HepG2 (cell line): ENCODE data around the gene RILPL1. TPM values are rescaled to one million over a fixed set of nuclear protein-coding genes. Genes with fewer than 3 reads are reported as not detected.

ENCODE experiments used
- ASH2L ChIP-seq: fragments of 300-600, 200-600 bp; sonication (generic); IDR thresholded peaks from 2 replicates; pipeline ENCODE4 v1.7.0; 2017; ENCODE audit warnings: low read depth, mild to moderate bottlenecking, moderate library complexity, mixed read lengths, low read length; ENCODE audit not compliant: insufficient read length
- KDM2A ChIP-seq: sonication (generic); formaldehyde crosslinking; IDR thresholded peaks from 2 replicates; pipeline ENCODE4 v1.4.0; 2020; ENCODE audit warnings: low read depth, missing genetic modification reagents, borderline replicate concordance
- TCF12 ChIP-seq, 2 experiments: fragments of 450-650 bp in 1 of 2; sonication (generic) in 1 of 2; formaldehyde crosslinking in 1 of 2; IDR thresholded peaks; 2 replicates each; pipeline versions ENCODE4 v1.6.1 to v1.8.0; 2017 to 2022; ENCODE audit warnings: antibody characterized with exemption in 1 of 2, mild to moderate bottlenecking in 1 of 2, missing genetic modification reagents in 1 of 2, moderate library complexity in 1 of 2
- TMF1 ChIP-seq: sonication (generic); formaldehyde crosslinking; IDR thresholded peaks from 2 replicates; pipeline ENCODE4 v1.8.1; 2022; ENCODE audit warnings: low read depth, missing genetic modification reagents
- YY1 ChIP-seq: IDR thresholded peaks from 2 replicates; pipeline ENCODE4 v1.6.1; 2011; ENCODE audit warnings: low read length, low read depth, moderate library complexity, mild to moderate bottlenecking; ENCODE audit not compliant: insufficient read depth, insufficient replicate concordance
- ZNF446 ChIP-seq: sonication (generic); formaldehyde crosslinking; IDR thresholded peaks from 2 replicates; pipeline ENCODE4 v1.5.0; 2020; ENCODE audit warnings: mild to moderate bottlenecking, missing genetic modification reagents
- polyA plus RNA-seq, 8 experiments: library from polyadenylated mRNA; depleted of rRNA in 3 of 8; stranded (reverse) in 7 of 8; unstranded in 1 of 8; fragments of >200 nt; fragmentation: Illumina TruSeq in 4 of 8; extraction: Trizol in 4 of 8; gene quantifications; 2 replicates each; pipeline versions ENCODE4 v1.2.1 to v1.2.3, GENCODE V29; 2011 to 2016; ENCODE audit warnings: low read depth in 4 of 8, missing spikeins in 1 of 8, mixed read lengths in 1 of 8; ENCODE audit not compliant: insufficient read depth in 1 of 8
- total RNA-seq, 5 experiments: library from RNA; depleted of rRNA; stranded (reverse); fragments of >200 nt; fragmentation: Illumina TruSeq; extraction: Trizol; gene quantifications; 2 replicates each; pipeline ENCODE4 v1.2.3, GENCODE V29; 2016; ENCODE audit warnings: low read depth in 1 of 5
- TF ChIP-seq, protein P1 (sequence below): sonication (generic); formaldehyde crosslinking; IDR thresholded peaks from 2 replicates; pipeline ENCODE4 v1.4.0; 2020; ENCODE audit warnings: missing genetic modification reagents
- TF ChIP-seq, protein P2 (sequence below): sonication (generic); formaldehyde crosslinking; IDR thresholded peaks from 2 replicates; pipeline ENCODE4 v1.4.0; 2020; ENCODE audit warnings: mild to moderate bottlenecking, missing genetic modification reagents
- TF ChIP-seq, protein P3 (sequence below): sonication (generic); formaldehyde crosslinking; IDR thresholded peaks from 2 replicates; pipeline ENCODE4 v1.5.1; 2020; ENCODE audit warnings: mild to moderate bottlenecking, missing genetic modification reagents, borderline replicate concordance
- TF ChIP-seq, protein P4 (sequence below): sonication (generic); formaldehyde crosslinking; IDR thresholded peaks from 2 replicates; pipeline ENCODE4 v1.4.0; 2020; ENCODE audit warnings: missing genetic modification reagents, low read depth, mild to moderate bottlenecking, borderline replicate concordance
- TF ChIP-seq, protein P5 (sequence below): sonication (generic); formaldehyde crosslinking; IDR thresholded peaks from 2 replicates; pipeline ENCODE4 v1.4.0; 2020; ENCODE audit warnings: missing genetic modification reagents

RILPL1 gene
- total and polyA plus RNA-seq, 2 of the 13 experiments (the other 11 are each of a cell fraction or from before 2014, with no cell fraction given) = 5.8 to 28.4 TPM

DNA sequence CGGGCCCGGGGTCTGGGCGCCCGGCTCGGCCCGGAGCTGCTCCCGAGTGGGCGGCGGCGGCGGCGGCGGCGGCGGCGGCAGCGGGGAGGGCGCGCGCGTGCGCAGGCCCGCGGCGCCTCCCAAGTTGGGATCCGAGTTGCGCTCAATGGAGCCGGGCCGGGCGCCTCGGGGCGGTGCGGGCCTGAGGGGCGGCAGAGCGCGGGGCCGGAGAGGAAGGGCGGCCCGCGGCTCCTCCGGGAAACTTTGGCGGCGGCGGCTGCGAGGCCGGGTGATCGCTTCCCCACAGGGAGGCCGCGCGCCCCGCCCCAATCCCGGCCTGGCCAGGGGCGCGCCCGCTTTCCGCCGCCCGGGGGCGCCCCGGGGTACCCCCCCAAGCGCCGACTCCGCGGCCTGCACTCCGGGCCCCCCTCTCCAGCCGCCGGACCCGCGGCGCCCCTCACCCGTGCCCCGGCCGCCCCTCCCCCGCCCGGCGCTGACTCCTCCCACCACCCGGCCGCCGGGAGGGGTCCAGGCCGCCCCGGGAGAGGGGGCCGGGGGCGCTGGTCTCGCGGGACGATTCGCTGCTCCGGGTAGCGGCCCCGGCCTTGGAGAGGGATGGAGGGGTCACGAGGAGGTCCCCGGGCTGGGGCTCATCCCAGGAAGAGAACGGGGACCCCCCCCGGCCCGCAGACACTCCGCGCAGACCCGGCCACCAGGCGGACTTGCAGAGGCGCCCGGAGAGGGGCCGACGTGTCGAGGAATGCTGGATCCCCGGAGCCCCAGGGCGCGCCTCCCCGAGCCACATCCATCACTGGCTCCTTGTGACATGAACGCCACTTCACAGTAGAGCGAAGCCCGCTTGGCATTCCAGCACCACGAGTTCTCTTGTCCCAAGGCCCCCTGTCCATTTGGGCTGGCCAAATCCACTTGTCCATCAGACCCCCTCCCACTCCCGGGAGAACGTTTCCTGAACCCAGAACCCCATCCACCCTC, at the start of gene RILPL1 (continued):
- TF ChIP-seq TCF12 (IDR thresholded peaks at IDR 0.05) = no peak
- 0 out of 2 replicates have a peak, but pooled peaks have one; percentile 24 for TF ChIP-seq TCF12 (CRISPR knock-in tag; IDR thresholded peaks at IDR 0.05)
- TF ChIP-seq KDM2A (CRISPR knock-in tag) = peak; percentile 23; the same call in 1 of the 2 replicates
- TF ChIP-seq ZNF446 (CRISPR knock-in tag) = 0 out of 2 replicates have a peak, but pooled peaks have one; percentile 8
- peak; percentile 9; the same call in 1 of the 2 replicates for TF ChIP-seq TMF1 (CRISPR knock-in tag)
- TF ChIP-seq, protein P1, sequence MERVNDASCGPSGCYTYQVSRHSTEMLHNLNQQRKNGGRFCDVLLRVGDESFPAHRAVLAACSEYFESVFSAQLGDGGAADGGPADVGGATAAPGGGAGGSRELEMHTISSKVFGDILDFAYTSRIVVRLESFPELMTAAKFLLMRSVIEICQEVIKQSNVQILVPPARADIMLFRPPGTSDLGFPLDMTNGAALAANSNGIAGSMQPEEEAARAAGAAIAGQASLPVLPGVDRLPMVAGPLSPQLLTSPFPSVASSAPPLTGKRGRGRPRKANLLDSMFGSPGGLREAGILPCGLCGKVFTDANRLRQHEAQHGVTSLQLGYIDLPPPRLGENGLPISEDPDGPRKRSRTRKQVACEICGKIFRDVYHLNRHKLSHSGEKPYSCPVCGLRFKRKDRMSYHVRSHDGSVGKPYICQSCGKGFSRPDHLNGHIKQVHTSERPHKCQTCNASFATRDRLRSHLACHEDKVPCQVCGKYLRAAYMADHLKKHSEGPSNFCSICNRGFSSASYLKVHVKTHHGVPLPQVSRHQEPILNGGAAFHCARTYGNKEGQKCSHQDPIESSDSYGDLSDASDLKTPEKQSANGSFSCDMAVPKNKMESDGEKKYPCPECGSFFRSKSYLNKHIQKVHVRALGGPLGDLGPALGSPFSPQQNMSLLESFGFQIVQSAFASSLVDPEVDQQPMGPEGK = peak; percentile 93
- TF ChIP-seq, protein P2, sequence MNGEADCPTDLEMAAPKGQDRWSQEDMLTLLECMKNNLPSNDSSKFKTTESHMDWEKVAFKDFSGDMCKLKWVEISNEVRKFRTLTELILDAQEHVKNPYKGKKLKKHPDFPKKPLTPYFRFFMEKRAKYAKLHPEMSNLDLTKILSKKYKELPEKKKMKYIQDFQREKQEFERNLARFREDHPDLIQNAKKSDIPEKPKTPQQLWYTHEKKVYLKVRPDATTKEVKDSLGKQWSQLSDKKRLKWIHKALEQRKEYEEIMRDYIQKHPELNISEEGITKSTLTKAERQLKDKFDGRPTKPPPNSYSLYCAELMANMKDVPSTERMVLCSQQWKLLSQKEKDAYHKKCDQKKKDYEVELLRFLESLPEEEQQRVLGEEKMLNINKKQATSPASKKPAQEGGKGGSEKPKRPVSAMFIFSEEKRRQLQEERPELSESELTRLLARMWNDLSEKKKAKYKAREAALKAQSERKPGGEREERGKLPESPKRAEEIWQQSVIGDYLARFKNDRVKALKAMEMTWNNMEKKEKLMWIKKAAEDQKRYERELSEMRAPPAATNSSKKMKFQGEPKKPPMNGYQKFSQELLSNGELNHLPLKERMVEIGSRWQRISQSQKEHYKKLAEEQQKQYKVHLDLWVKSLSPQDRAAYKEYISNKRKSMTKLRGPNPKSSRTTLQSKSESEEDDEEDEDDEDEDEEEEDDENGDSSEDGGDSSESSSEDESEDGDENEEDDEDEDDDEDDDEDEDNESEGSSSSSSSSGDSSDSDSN (CRISPR knock-in tag) = peak; percentile 53; the same call in 1 of the 2 replicates
- TF ChIP-seq, protein P3, sequence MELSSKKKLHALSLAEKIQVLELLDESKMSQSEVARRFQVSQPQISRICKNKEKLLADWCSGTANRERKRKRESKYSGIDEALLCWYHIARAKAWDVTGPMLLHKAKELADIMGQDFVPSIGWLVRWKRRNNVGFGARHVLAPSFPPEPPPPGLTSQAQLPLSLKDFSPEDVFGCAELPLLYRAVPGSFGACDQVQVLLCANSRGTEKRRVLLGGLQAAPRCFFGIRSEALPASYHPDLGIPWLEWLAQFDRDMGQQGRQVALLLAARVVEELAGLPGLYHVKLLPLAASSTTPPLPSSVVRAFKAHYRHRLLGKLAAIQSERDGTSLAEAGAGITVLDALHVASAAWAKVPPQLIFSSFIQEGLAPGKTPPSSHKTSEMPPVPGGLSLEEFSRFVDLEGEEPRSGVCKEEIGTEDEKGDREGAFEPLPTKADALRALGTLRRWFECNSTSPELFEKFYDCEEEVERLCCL (CRISPR knock-in tag) = no peak
- TF ChIP-seq, protein P4, sequence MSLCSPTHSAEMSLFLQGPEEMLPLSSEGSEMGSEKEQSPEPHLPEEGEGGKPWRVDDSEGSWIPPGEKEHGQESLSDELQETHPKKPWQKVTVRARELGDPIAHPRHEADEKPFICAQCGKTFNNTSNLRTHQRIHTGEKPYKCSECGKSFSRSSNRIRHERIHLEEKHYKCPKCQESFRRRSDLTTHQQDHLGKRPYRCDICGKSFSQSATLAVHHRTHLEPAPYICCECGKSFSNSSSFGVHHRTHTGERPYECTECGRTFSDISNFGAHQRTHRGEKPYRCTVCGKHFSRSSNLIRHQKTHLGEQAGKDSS (CRISPR knock-in tag) = 0 out of 2 replicates have a peak, but pooled peaks have one; percentile 36
- peak; percentile 30 for TF ChIP-seq ASH2L
- TF ChIP-seq YY1 = peak; percentile 50
- TF ChIP-seq, protein P5, sequence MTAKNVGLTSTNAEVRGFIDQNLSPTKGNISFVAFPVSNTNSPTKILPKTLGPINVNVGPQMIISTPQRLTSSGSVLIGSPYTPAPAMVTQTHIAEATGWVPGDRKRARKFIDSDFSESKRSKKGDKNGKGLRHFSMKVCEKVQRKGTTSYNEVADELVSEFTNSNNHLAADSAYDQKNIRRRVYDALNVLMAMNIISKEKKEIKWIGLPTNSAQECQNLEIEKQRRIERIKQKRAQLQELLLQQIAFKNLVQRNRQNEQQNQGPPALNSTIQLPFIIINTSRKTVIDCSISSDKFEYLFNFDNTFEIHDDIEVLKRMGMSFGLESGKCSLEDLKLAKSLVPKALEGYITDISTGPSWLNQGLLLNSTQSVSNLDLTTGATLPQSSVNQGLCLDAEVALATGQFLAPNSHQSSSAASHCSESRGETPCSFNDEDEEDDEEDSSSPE = peak; percentile 30; the same call in 1 of the 2 replicates
